ENCODE results near the gene LRRC46.

DNA sequence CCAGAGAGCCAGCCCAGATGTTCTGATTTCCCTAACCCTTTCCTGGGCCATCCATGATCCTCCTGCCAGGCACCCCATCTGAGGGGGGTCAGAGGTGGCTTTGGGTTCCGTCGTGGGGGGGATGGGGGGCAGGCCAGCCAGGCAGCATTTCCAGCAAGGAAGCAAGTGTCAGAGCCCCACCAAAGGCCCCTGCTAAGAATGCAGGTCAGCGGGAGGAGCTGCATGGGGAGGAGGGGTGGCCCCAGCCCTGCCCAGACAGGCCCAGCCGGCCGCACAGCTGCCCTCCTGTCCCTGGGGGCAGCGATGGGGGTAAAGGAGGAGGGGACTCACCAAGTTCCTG lies 11.9 kb downstream of the LRRC46 start:
- TF ChIP-seq ELF4 (IDR thresholded peaks at IDR 0.05) (no peak), BHLHE40 (IDR thresholded peaks at IDR 0.05; ENCODE audit: borderline replicate concordance) (no peak), SP1 (IDR thresholded peaks at IDR 0.05) (no peak), LEF1 (IDR thresholded peaks at IDR 0.05; ENCODE audit: borderline replicate concordance) (no peak)

Measured in HEK293T (cell line).